Stimulated activated naive CD4-positive, alpha-beta T cell treated with Interleukin-2 at 50 U/mL for 16 hours (primary cell): ENCODE data around the gene ARIH1.

Experiments
- DNase-seq: peaks from one replicate; lab custom pipeline; 2025; lab: John Stamatoyannopoulos, UW

ARIH1 gene

GRCh38 chr15:72487070-72487797 is 13.1 kb downstream of the ARIH1 start:
- no peak for DNase-seq

- DNase-seq: no peak
Observed at GRCh38 chr15:72488558-72488957, 14.4 kb downstream of the ARIH1 start.

GRCh38 chr15:72489943-72490554 is 15.9 kb downstream of the ARIH1 start:
- DNase-seq: no peak

- no peak for DNase-seq
Observed at GRCh38 chr15:72491768-72492167, 17.6 kb downstream of the ARIH1 start.

GRCh38 chr15:72492733-72493132 is 18.6 kb downstream of the ARIH1 start:
- no peak for DNase-seq

- DNase-seq: no peak
Observed at GRCh38 chr15:72493220-72493619, 19.1 kb downstream of the ARIH1 start.

GRCh38 chr15:72495007-72495406 is 20.9 kb downstream of the ARIH1 start:
- no peak for DNase-seq

- no peak for DNase-seq
Observed at GRCh38 chr15:72496783-72497182, 22.7 kb downstream of the ARIH1 start.

GRCh38 chr15:72497402-72497801 is 23.3 kb downstream of the ARIH1 start:
- DNase-seq: no peak

- no peak for DNase-seq
Observed at GRCh38 chr15:72502220-72502809, 28.2 kb downstream of the ARIH1 start.

- no peak for DNase-seq
Observed at GRCh38 chr15:72503147-72503546, 29.0 kb downstream of the ARIH1 start.

- DNase-seq: no peak
Observed at GRCh38 chr15:72507402-72508092, 33.4 kb downstream of the ARIH1 start.

- no peak for DNase-seq
Observed at GRCh38 chr15:72509484-72509883, 35.4 kb downstream of the ARIH1 start.

- no peak for DNase-seq
Observed at GRCh38 chr15:72511536-72511935, 37.4 kb downstream of the ARIH1 start.

- DNase-seq: no peak
Observed at GRCh38 chr15:72515591-72516389, 41.7 kb downstream of the ARIH1 start.

- no peak for DNase-seq
Observed at GRCh38 chr15:72516777-72517176, 42.6 kb downstream of the ARIH1 start.

GRCh38 chr15:72521682-72522081 is 47.6 kb downstream of the ARIH1 start:
- no peak for DNase-seq

- DNase-seq: no peak
Observed at GRCh38 chr15:72532991-72533601, 59.0 kb downstream of the ARIH1 start.

GRCh38 chr15:72534523-72534922 is 60.4 kb downstream of the ARIH1 start:
- DNase-seq: no peak

- no peak for DNase-seq
Observed at GRCh38 chr15:72535911-72536310, 61.8 kb downstream of the ARIH1 start.

- no peak for DNase-seq
Observed at GRCh38 chr15:72536506-72536905, 62.4 kb downstream of the ARIH1 start.

GRCh38 chr15:72538931-72539330 is 64.8 kb downstream of the ARIH1 start:
- no peak for DNase-seq
